ENCODE results near the gene ULK4.

ULK4 gene

GRCh38 chr3:41346698-41347270, 615.1 kb downstream of the ULK4 start:
- Histone ChIP-seq H3K79me2 (ENCODE audit: control insufficient read depth, low read length) (no peaks in the 10 kb centered on the region), H3K36me3 (ENCODE audit: control insufficient read depth, low read length) (no peaks in the 10 kb centered on the region), H3K9me2 (replicated peaks; ENCODE audit: control insufficient read depth, low read length) (no peaks in the 10 kb centered on the region), H3K9me3 (ENCODE audit: control insufficient read depth, insufficient read depth, low read length) (no peaks in the 10 kb centered on the region), H3K27ac (ENCODE audit: low read depth, low read length) (no peak overlapping the region), H3K4me1 (ENCODE audit: control insufficient read depth, low read length) (no peaks in the 10 kb centered on the region), H4K20me1 (ENCODE audit: control insufficient read depth, insufficient read depth, low read depth, low read length) (no peaks in the 10 kb centered on the region), H3F3A (ENCODE audit: control insufficient read depth, insufficient read depth) (no peaks in the 10 kb centered on the region), H3K27me3 (ENCODE audit: control insufficient read depth, low read length) (no peaks in the 10 kb centered on the region), H3K4me2 (ENCODE audit: low read length) (no peak overlapping the region), H3K4me3 (ENCODE audit: low read length) (no peak overlapping the region)
- no peak for TF ChIP-seq CTCF (IDR thresholded peaks at IDR 0.05; ENCODE audit: low read depth, low read length, poor library complexity, severe bottlenecking)
- TF ChIP-seq EZH2phosphoT487 (IDR thresholded peaks at IDR 0.05; ENCODE audit: borderline replicate concordance, low read length) = no peak

DNA sequence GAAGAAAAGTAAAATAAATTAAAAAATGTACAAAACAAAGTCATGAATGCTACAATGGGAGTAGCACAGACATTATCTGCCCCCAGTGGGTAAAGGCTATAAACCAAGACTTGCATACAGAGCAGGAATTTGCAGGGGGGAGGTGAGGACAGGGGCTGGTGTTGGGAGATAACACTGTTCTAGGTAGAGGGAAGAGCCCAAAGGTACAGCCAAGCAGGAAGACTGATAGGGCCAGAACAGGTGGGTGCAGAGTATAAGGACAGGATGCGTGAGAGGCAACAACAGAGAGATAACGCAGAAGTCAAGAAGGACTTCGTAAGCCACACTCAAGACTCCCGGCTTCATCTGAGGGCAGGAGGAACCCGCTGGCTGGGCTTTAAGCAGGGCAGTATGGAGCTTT, 616.1 kb downstream of the ULK4 start:
- Histone ChIP-seq H3K9me3 (ENCODE audit: control insufficient read depth, insufficient read depth, low read length) (no peaks in the 10 kb centered on the region), H4K20me1 (ENCODE audit: control insufficient read depth, insufficient read depth, low read depth, low read length) (no peaks in the 10 kb centered on the region), H3K79me2 (ENCODE audit: control insufficient read depth, low read length) (no peaks in the 10 kb centered on the region), H3K27ac (ENCODE audit: low read depth, low read length) (no peak overlapping the region), H3K27me3 (ENCODE audit: control insufficient read depth, low read length) (no peaks in the 10 kb centered on the region), H3K4me1 (ENCODE audit: control insufficient read depth, low read length) (no peaks in the 10 kb centered on the region), H3K4me3 (ENCODE audit: low read length) (no peak overlapping the region), H3K36me3 (ENCODE audit: control insufficient read depth, low read length) (no peaks in the 10 kb centered on the region), H3K4me2 (ENCODE audit: low read length) (no peak overlapping the region), H3K9me2 (replicated peaks; ENCODE audit: control insufficient read depth, low read length) (no peaks in the 10 kb centered on the region), H3F3A (ENCODE audit: control insufficient read depth, insufficient read depth) (no peaks in the 10 kb centered on the region)
- TF ChIP-seq CTCF (IDR thresholded peaks at IDR 0.05; ENCODE audit: low read depth, low read length, poor library complexity, severe bottlenecking) = no peak
- TF ChIP-seq EZH2phosphoT487 (IDR thresholded peaks at IDR 0.05; ENCODE audit: borderline replicate concordance, low read length) = no peak

DNA sequence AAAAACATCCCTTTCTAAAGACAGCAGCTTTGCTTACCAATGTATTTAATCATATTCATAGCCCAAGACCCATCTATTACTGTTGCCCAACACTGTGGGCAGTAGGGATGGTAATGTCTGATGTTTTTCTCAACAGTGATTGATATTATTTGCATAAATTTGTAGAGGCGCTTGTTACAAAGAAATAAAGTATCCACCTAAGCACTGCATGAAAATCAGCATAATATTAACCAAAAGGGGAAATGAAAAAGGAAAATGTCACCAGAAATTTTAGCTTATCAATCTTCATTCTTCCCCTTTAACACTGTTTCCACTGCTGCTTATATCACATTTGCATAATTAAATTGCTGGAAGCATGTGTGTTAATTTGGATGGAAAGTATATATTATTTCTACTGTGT, 622.1 kb downstream of the ULK4 start:
- Histone ChIP-seq H3K27me3 (ENCODE audit: control insufficient read depth, low read length) (no peaks in the 10 kb centered on the region), H3K9me2 (replicated peaks; ENCODE audit: control insufficient read depth, low read length) (no peaks in the 10 kb centered on the region), H3K79me2 (ENCODE audit: control insufficient read depth, low read length) (no peaks in the 10 kb centered on the region), H3K4me2 (ENCODE audit: low read length) (no peak overlapping the region), H3K4me3 (ENCODE audit: low read length) (no peak overlapping the region), H3F3A (ENCODE audit: control insufficient read depth, insufficient read depth) (no peaks in the 10 kb centered on the region), H3K4me1 (ENCODE audit: control insufficient read depth, low read length) (no peaks in the 10 kb centered on the region), H3K9me3 (ENCODE audit: control insufficient read depth, insufficient read depth, low read length) (no peaks in the 10 kb centered on the region), H4K20me1 (ENCODE audit: control insufficient read depth, insufficient read depth, low read depth, low read length) (no peaks in the 10 kb centered on the region), H3K27ac (ENCODE audit: low read depth, low read length) (no peak overlapping the region), H3K36me3 (ENCODE audit: control insufficient read depth, low read length) (no peaks in the 10 kb centered on the region)
- TF ChIP-seq EZH2phosphoT487 (IDR thresholded peaks at IDR 0.05; ENCODE audit: borderline replicate concordance, low read length) (no peak), CTCF (IDR thresholded peaks at IDR 0.05; ENCODE audit: low read depth, low read length, poor library complexity, severe bottlenecking) (no peak)

Measured in DOHH2 (cell line).